ENCODE results near the gene SULT1E1. TPM values are rescaled to one million over a fixed set of nuclear protein-coding genes. Genes with fewer than 3 reads are reported as not detected.

The SULT1E1 gene
- total RNA-seq, 1 donor from 2014 or later = not detected

DNA sequence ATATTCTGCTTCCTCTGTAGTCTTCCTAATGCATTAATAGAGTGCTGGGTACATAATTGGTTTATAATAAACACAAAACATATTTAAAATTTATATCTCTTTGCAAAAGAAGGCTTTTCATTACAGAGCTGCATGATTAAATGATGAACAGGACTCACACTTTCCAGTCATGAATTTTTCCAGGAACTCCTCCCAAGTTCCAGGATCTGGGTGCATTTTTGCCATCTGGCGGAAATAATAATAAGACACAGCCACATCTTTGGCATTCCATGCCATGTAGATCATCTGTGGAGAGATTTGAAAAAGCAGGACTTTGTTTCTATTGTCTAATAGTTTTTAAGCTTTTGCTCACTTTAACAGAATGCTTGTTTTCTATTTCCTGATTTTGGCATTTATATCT is 59.3 kb downstream of the SULT1E1 start:
- no peak overlapping the region for H2AFZ ChIP-seq (replicated peaks)
- no peak overlapping the region for H3K9ac ChIP-seq
- H3K4me3 Mint-ChIP-seq = no peak overlapping the region
- H4K20me1 ChIP-seq (ENCODE audit: low read depth) = no peaks in the 10 kb centered on the region
- H3F3A ChIP-seq (ENCODE audit: low read depth) = no peaks in the 10 kb centered on the region
- no peaks in the 10 kb centered on the region for H3K27me3 ChIP-seq
- DNase-seq (ENCODE audit: low spot score) = no peak
- H3K36me3 Mint-ChIP-seq = no peaks in the 10 kb centered on the region
- no peak overlapping the region for H3K4me2 ChIP-seq
- no peaks in the 10 kb centered on the region for H3K4me1 ChIP-seq
- H3K36me3 ChIP-seq = no peaks in the 10 kb centered on the region
- no peak overlapping the region for H3K4me3 ChIP-seq
- H3K27ac ChIP-seq = no peak overlapping the region
- no peaks in the 10 kb centered on the region for H3K9me3 ChIP-seq (ENCODE audit: low read depth)
- H3K4me1 Mint-ChIP-seq = no peaks in the 10 kb centered on the region
- H3K9me3 Mint-ChIP-seq = no peaks in the 10 kb centered on the region
- no peaks in the 10 kb centered on the region for H3K79me2 ChIP-seq (ENCODE audit: low read depth)
- TF ChIP-seq EZH2 (IDR thresholded peaks at IDR 0.05) (no peak), EZH2phosphoT487 (IDR thresholded peaks at IDR 0.05) (no peak)
- TF ChIP-seq, protein P1, sequence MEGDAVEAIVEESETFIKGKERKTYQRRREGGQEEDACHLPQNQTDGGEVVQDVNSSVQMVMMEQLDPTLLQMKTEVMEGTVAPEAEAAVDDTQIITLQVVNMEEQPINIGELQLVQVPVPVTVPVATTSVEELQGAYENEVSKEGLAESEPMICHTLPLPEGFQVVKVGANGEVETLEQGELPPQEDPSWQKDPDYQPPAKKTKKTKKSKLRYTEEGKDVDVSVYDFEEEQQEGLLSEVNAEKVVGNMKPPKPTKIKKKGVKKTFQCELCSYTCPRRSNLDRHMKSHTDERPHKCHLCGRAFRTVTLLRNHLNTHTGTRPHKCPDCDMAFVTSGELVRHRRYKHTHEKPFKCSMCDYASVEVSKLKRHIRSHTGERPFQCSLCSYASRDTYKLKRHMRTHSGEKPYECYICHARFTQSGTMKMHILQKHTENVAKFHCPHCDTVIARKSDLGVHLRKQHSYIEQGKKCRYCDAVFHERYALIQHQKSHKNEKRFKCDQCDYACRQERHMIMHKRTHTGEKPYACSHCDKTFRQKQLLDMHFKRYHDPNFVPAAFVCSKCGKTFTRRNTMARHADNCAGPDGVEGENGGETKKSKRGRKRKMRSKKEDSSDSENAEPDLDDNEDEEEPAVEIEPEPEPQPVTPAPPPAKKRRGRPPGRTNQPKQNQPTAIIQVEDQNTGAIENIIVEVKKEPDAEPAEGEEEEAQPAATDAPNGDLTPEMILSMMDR (IDR thresholded peaks at IDR 0.05) = no peak
- H3K27ac Mint-ChIP-seq = no peak overlapping the region
- H3K27me3 Mint-ChIP-seq (ENCODE audit: insufficient read depth, low read depth) = no peaks in the 10 kb centered on the region

DNA sequence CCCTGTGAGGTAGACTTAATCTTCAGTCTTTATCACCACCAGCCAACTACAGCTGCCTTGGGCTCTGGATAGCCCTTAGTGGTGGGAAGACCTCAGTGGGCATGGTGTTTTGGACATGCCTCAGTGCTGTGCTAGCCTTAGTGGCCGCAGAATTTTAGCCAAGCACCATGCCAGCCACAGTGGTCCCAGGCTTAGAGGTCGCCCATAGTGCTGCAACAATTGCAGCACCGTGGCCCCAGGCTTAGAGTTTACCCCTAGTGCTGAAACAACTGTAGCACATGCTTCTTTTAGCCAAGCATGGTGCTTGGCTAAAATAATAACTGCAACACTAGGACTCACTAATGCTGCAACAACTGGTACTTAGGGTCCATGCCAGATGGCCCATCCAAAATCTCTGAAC is 60.6 kb downstream of the SULT1E1 start:
- no peak overlapping the region for H3K4me3 ChIP-seq
- Mint-ChIP-seq H3K36me3 (no peaks in the 10 kb centered on the region), H3K27me3 (ENCODE audit: insufficient read depth, low read depth) (no peaks in the 10 kb centered on the region), H3K4me1 (no peaks in the 10 kb centered on the region), H3K27ac (no peak overlapping the region), H3K9me3 (no peaks in the 10 kb centered on the region), H3K4me3 (no peak overlapping the region)
- no peaks in the 10 kb centered on the region for H3F3A ChIP-seq (ENCODE audit: low read depth)
- no peak overlapping the region for H3K9ac ChIP-seq
- H3K27ac ChIP-seq = no peak overlapping the region
- no peaks in the 10 kb centered on the region for H3K36me3 ChIP-seq
- no peaks in the 10 kb centered on the region for H4K20me1 ChIP-seq (ENCODE audit: low read depth)
- no peaks in the 10 kb centered on the region for H3K9me3 ChIP-seq (ENCODE audit: low read depth)
- no peak for DNase-seq (ENCODE audit: low spot score)
- TF ChIP-seq, protein P1 (IDR thresholded peaks at IDR 0.05) = no peak
- TF ChIP-seq EZH2phosphoT487 (IDR thresholded peaks at IDR 0.05) (no peak), EZH2 (IDR thresholded peaks at IDR 0.05) (no peak)
- H3K4me2 ChIP-seq = no peak overlapping the region
- no peaks in the 10 kb centered on the region for H3K4me1 ChIP-seq
- H3K79me2 ChIP-seq (ENCODE audit: low read depth) = no peaks in the 10 kb centered on the region
- no peaks in the 10 kb centered on the region for H3K27me3 ChIP-seq
- H2AFZ ChIP-seq (replicated peaks) = no peak overlapping the region

DNA sequence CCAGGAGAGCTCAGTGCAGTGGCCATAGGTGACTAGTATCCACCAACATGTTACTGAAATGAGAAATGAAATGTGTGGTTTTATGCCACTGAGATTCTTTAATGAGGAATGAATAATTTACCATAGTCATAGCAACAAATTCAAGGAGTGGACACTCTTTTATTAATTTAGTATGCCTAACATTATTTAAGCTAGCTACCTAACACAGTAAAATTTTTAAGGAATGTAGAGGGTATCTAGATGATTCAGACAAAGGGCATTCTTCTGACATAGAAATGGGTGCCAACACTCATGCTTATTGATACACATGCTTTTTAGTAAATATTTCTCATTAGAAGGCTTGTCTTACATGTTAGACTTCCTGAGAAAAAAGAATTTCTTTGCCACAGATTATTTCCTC is 66.2 kb downstream of the SULT1E1 start:
- DNase-seq (ENCODE audit: low spot score) = no peak

More for the DNA sequence above, 66.2 kb downstream of the SULT1E1 start:
- no peaks in the 10 kb centered on the region for H3K9me3 Mint-ChIP-seq
- H3K79me2 ChIP-seq (ENCODE audit: low read depth) = no peaks in the 10 kb centered on the region
- H3K27ac Mint-ChIP-seq = no peak overlapping the region
- no peaks in the 10 kb centered on the region for H3K4me1 Mint-ChIP-seq
- H3K4me1 ChIP-seq = no peaks in the 10 kb centered on the region
- H3K36me3 Mint-ChIP-seq = no peaks in the 10 kb centered on the region
- no peaks in the 10 kb centered on the region for H3K9me3 ChIP-seq (ENCODE audit: low read depth)
- H4K20me1 ChIP-seq (ENCODE audit: low read depth) = no peaks in the 10 kb centered on the region
- TF ChIP-seq, protein P1 (IDR thresholded peaks at IDR 0.05) = no peak
- no peak for TF ChIP-seq EZH2phosphoT487 (IDR thresholded peaks at IDR 0.05)
- no peak for TF ChIP-seq EZH2 (IDR thresholded peaks at IDR 0.05)
- H3K36me3 ChIP-seq = no peaks in the 10 kb centered on the region
- H3K4me2 ChIP-seq = no peak overlapping the region
- no peak overlapping the region for H3K9ac ChIP-seq
- no peaks in the 10 kb centered on the region for H3K27me3 ChIP-seq
- H3K27ac ChIP-seq = no peak overlapping the region
- no peak overlapping the region for H3K4me3 ChIP-seq
- no peaks in the 10 kb centered on the region for H3F3A ChIP-seq (ENCODE audit: low read depth)
- H2AFZ ChIP-seq (replicated peaks) = no peak overlapping the region
- H3K27me3 Mint-ChIP-seq (ENCODE audit: insufficient read depth, low read depth) = no peaks in the 10 kb centered on the region
- no peak overlapping the region for H3K4me3 Mint-ChIP-seq

Other genes starting within 250 kb of the SULT1E1 start
- gene UGT2A2, start 220.5 kb downstream of the SULT1E1 start, total RNA-seq (ENCODE audit: low replicate concordance) = not detected in 2 replicates
- gene UGT2A1, start 206.9 kb downstream of the SULT1E1 start, total RNA-seq (ENCODE audit: low replicate concordance) = not detected in 2 replicates
- gene SULT1B1, start 99.5 kb downstream of the SULT1E1 start, total RNA-seq (ENCODE audit: low replicate concordance) = not detected in 2 replicates
- gene CSN1S1, start 70.9 kb upstream of the SULT1E1 start, total RNA-seq (ENCODE audit: low replicate concordance) = not detected in 2 replicates
- not detected in 2 replicates for gene CSN2, start 105.6 kb upstream of the SULT1E1 start, total RNA-seq (ENCODE audit: low replicate concordance)
- gene STATH, start 135.8 kb upstream of the SULT1E1 start, total RNA-seq (ENCODE audit: low replicate concordance) = not detected in 2 replicates
- not detected in 2 replicates for gene HTN3, start 168.3 kb upstream of the SULT1E1 start, total RNA-seq (ENCODE audit: low replicate concordance)
- gene HTN1, start 190.3 kb upstream of the SULT1E1 start, total RNA-seq (ENCODE audit: low replicate concordance) = not detected in 2 replicates